NCI-H2227 (cell line): Measurements from ENCODE around the gene DCAF12.

Experiments used
- DNase-seq: peaks from one replicate; lab custom pipeline; 2025; ENCODE audit not compliant: unreplicated experiment; lab: John Stamatoyannopoulos, UW

The DCAF12 gene

GRCh38 chr9:34127035-34127948 is 794 bp upstream of the DCAF12 start:
- DNase-seq = no peak

- DNase-seq = peak; percentile 25
Observed at GRCh38 chr9:34125681-34126206, 754 bp downstream of the DCAF12 start.

GRCh38 chr9:34124926-34125325 is 1.6 kb downstream of the DCAF12 start:
- DNase-seq = no peak

GRCh38 chr9:34124099-34124498 is 2.4 kb downstream of the DCAF12 start:
- peak; percentile 1 for DNase-seq

GRCh38 chr9:34123682-34124081 is 2.8 kb downstream of the DCAF12 start:
- no peak for DNase-seq

GRCh38 chr9:34121996-34122395 is 4.5 kb downstream of the DCAF12 start:
- DNase-seq = no peak

- DNase-seq = no peak
Observed at GRCh38 chr9:34119713-34120112, 6.8 kb downstream of the DCAF12 start.

GRCh38 chr9:34114436-34114835 is 12.1 kb downstream of the DCAF12 start:
- DNase-seq = peak; percentile 16

- DNase-seq = no peak
Observed at GRCh38 chr9:34106110-34106509, 20.4 kb downstream of the DCAF12 start.

- no peak for DNase-seq
Observed at GRCh38 chr9:34102796-34103195, 23.7 kb downstream of the DCAF12 start.

GRCh38 chr9:34098307-34098706 is 28.2 kb downstream of the DCAF12 start:
- DNase-seq = no peak

- DNase-seq = no peak
Observed at GRCh38 chr9:34097865-34098264, 28.6 kb downstream of the DCAF12 start.

- DNase-seq = peak; percentile 73
Observed at GRCh38 chr9:34096751-34097150, 29.7 kb downstream of the DCAF12 start.

GRCh38 chr9:34093578-34093977 is 32.9 kb downstream of the DCAF12 start:
- DNase-seq = no peak

GRCh38 chr9:34089311-34089710 is 37.2 kb downstream of the DCAF12 start:
- no peak for DNase-seq

- DNase-seq = no peak
Observed at GRCh38 chr9:34087370-34087769, 39.1 kb downstream of the DCAF12 start.

GRCh38 chr9:34086864-34087263 is 39.6 kb downstream of the DCAF12 start:
- DNase-seq = no peak

- DNase-seq = no peak
Observed at GRCh38 chr9:34085581-34086500, 40.7 kb downstream of the DCAF12 start.

GRCh38 chr9:34084562-34084961 is 41.9 kb downstream of the DCAF12 start:
- no peak for DNase-seq

GRCh38 chr9:34079181-34079580 is 47.3 kb downstream of the DCAF12 start:
- no peak for DNase-seq

GRCh38 chr9:34072868-34073590 is 53.5 kb downstream of the DCAF12 start:
- DNase-seq = no peak
